HT1080 (cell line): ENCODE measurements around the gene KCNIP4. TPM values are rescaled to one million over a fixed set of nuclear protein-coding genes. Genes with fewer than 3 reads are reported as not detected.

Experiments used
- DNase-seq: peaks from one replicate; pipeline ENCODE4 v3.0.0-alpha.2; 2015; ENCODE audit warnings: low read depth
- total RNA-seq: library from RNA; depleted of rRNA; stranded (reverse); fragments of >200 nt; shearing (Covaris generic); gene quantifications from 2 replicates; pipeline ENCODE4 v1.2.3, GENCODE V29; 2014

KCNIP4 gene
- total RNA-seq, 1 experiment from 2014 or later = not detected

DNA sequence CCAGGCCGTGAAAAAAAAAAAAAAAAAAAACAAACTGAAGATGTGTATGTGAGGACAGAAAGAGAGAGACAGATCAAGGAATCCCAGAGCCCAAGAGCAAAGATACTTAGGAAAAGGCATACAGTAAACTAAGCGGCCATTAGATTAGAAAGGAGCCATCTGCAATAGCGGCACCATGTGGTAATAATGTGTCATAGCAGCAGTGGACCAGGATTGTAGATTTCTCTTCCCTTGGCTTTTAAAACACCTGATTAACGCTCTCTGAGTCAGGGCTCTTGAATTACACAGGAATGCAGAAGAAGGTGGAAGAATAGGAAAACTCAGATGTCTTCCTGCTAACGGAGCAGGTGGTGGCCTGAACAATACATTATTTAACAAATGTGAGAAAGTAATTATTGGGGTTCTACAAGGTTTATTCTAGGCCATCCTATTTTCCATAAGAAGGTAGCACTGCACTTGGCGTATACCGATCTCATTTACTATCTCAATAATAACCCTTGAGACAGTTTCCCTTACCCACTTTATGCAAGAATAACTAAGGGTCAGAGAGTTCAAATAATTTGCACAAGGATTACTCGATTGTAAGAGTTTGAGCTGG lies 182.7 kb downstream of the KCNIP4 start:
- peak; percentile 75 for DNase-seq

- no peak for DNase-seq
Observed at GRCh38 chr4:21763855-21764254, 184.7 kb downstream of the KCNIP4 start.

- no peak for DNase-seq
Observed at GRCh38 chr4:21757248-21757647, 191.3 kb downstream of the KCNIP4 start.

DNA sequence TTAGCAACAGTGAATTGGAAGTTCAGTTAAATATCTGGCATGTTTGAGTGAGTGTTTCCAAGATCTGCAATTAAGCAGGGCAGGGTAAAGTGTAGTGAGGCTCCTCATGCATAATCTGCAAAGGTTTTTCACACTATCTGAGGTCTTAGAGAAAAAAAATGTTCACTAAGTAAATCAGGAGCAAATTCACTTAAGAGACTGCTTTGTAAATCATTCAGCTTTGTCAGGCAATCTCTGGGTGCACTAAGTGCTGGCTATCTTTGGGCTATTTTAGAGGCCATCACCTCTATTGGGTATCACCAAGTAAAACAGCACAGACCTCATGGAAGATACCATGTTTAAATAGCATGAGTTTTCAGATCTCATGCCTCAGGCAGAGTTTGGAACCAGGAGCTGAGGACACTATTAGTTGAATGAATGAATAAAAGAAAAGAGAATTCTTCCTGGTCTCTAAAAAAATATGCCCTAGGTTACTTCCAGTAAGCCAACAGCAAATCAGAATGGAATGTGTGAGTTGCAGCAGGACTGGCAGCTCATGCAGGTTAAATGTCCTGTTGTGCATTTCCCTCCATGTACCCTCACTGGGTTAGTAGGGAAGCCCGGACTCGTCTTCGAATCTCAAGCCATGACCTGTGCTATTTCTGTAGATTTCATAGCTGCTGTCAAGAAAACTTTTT lies 195.3 kb downstream of the KCNIP4 start:
- DNase-seq = peak; percentile 39

DNA sequence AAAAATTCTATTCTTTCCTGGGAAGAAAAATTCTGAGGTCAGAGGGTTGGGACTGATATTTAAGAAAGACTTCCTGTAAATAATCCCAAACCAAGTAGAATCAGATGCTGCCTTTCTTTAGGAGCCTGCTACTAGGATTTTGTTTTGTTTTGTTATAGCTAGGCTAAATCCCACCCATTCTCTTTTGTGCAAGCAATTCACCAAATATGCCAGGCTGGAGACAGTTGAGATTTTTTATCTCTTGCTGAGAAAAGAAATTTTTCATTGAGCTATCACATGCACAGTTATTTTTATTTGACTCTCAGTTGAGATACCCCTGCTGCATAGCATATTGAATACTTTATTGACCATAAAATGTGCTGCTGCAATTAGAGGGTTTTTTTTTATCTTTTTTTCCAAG lies 196.0 kb downstream of the KCNIP4 start:
- DNase-seq = no peak

DNA sequence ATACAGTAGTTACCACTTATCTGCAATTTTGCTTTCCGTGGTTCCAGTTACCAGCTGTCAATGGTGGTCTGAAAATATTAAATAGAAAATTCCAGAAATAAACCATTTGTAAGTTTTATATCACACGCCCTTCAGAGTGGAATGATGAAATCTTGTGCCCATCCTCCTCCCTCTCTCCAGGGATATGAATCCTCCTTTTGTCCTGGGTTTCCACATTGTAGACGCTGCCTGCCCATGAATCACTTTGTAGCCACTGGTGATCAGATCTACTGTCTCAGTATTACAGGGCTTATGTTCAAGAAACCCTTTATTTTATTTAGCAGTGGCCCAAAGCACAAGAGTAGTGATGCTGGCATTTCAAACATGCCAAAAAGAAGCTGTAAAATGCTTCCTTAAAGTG lies 198.6 kb downstream of the KCNIP4 start:
- peak; percentile 61 for DNase-seq

- peak; percentile 46 for DNase-seq
Observed at GRCh38 chr4:21749412-21749811, 199.2 kb downstream of the KCNIP4 start.

DNA sequence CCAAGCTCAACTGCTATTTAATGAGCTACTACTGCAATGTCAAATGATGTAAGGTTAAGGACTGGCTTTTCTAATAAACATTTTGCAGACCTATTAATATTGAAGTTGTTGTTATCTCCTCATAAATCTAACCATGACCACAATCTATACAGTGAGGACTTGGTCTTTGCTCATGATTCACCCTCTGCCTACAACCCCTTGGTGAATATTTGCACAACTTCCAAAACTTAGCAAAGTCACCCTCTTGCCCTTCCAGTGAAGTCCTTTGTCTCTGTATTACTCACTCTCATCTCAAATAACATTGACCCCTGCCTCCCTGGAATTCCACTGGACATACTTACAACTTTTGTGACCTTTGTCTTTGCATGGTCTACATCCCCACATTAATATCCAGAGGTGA lies 204.5 kb downstream of the KCNIP4 start:
- peak; percentile 66 for DNase-seq

DNA sequence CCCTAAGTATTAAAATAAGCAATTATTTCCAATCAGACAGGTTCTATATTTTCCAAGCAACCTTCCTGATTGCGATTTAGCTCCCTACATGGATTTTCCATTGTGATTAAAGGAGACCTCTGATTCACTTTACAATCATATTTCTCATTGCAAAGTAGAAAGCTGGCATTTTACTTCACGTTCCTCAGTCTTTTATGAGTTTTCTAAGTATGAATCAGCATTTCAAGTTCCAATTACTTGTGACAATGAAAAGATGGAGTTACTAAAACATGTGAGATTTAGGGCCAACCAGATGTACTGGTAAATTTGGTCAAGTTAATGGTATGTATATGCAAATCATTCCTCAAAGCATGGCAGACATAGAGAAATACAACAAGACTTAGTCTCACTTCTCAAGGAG lies 206.2 kb downstream of the KCNIP4 start:
- no peak for DNase-seq

- DNase-seq = no peak
Observed at GRCh38 chr4:21738821-21739220, 209.8 kb downstream of the KCNIP4 start.

GRCh38 chr4:21735866-21736265 lies 212.7 kb downstream of the KCNIP4 start:
- no peak for DNase-seq

GRCh38 chr4:21733894-21734630 lies 214.5 kb downstream of the KCNIP4 start:
- DNase-seq = no peak

DNA sequence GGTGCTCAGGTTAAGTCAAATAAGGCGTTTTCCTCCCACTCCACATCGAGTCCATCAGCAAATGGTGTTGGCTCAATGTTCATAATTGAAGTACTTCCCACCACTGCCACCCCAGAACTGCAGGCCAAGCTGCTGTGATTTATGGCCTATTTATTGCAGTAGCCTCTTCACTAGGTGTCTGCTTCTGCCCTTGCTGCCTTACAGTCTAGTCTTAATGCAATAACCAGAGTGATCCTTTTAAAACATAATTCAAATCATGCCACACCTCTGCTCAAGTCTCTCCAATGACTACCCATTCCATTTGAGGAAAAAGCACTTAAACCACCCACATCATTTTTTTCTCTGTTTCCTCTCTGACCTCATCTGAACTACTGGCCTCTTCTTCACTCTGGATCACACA lies 220.3 kb downstream of the KCNIP4 start:
- DNase-seq = no peak

GRCh38 chr4:21726255-21726815 lies 222.2 kb downstream of the KCNIP4 start:
- peak; percentile 4 for DNase-seq

DNA sequence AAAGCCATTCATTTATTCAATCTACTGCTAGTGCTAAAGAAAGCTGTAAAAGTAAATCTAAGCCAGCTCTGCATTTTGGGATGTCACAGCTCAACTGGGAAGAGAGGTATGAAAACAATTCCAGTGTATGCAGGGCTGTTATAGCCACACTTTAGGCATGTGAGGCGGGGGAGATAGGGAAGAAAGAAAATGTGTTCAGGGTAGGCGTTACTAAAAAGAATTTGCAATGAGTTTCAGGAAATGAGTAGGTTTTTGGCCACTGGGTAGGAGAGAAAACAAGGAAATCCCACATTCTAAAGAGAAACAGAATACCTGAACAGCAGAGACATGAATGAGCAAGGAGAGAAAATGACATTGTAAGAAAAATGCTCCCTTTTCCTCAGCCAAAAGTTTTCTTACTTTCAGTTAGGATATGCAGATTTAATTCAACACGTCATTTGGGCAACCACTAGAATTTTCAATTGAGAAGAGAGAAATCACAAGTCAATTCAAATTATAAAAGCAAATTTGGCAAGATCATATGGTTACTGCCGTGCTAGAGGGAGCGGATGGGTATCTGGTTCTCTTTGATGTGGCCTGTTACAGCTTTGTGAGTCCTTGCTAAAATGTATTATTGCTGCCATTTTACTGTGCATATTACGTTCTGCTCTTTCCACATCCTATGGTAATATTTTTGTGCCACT lies 226.3 kb downstream of the KCNIP4 start:
- peak; percentile 60 for DNase-seq

DNA sequence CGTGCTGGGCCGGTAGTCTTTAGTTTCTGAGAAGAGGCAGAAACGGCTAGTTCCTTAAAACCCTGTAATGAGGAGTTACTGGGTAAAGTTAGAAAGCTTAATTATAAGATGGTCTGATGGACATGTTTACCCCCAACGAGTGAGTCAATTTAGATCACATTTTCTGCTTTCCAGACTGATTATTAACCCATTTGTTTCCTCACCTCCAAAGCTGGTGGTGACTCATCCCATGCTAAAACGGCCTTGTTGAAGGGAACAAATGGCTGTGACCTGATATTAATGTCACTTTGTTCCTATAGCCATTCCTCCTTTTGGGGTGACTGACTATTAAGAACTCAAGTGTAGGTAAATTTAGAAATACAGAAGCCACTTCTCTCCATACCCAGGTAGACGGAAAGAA lies 232.0 kb downstream of the KCNIP4 start:
- DNase-seq = no peak

GRCh38 chr4:21710179-21710835 lies 238.3 kb downstream of the KCNIP4 start:
- no peak for DNase-seq

- DNase-seq = no peak
Observed at GRCh38 chr4:21709761-21710160, 238.8 kb downstream of the KCNIP4 start.

DNA sequence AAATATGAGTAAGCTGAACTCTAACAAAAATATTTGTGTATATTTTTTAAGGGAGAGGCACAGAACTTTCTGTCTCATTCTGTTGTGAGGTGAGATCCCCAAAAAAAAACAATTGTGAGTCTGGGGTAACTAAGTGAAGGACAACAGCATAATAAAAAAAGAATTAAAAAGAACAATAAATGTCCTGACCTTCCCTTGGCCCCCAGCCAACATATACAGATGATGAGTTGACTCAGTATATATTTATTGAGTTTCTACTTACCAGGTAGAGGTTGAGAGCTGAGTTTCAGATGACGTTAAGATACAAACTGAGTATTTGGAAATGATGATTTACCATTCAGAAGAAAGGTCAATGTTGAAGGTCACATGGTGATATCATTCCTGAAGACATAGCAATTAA lies 239.5 kb downstream of the KCNIP4 start:
- no peak for DNase-seq

DNA sequence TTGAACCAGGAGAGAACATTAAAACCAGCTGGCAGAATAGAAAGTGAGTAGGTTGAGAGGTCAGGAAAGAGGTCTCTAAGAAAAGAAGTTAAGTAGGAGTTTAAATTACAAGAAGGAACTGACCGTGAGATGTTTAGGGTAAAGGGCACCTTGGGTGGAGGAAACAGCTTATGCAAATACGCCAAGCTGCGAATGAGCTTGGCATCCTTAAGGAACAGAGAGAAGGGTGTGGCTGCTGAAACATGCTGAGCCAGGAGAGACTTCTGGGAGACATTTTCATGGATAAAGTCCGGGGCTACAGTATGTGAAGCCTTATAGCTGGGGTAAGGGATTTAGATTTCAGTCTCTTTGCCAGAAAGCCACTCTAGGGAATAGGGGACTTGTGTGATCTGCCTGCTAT lies 249.1 kb downstream of the KCNIP4 start:
- DNase-seq = no peak

- DNase-seq = peak; percentile 62
Observed at GRCh38 chr4:21697583-21697982, 251.0 kb downstream of the KCNIP4 start.
